GM12878 (cell line): ENCODE results near the gene SATB2. TPM values are rescaled to one million over a fixed set of nuclear protein-coding genes. Genes with fewer than 3 reads are reported as not detected.

Source experiments
- ATAC-seq: fragments of 200-7000 bp; cut with Tn5 transposase; 3 replicates; pipeline ENCODE4 v1.9.1; 2020; ENCODE audit warnings: mild to moderate bottlenecking, moderate library complexity
- BruUV-seq: library from RNA; stranded (reverse); fragments of 400-500 nt; replicated peaks from 2 replicates; lab custom pipeline; 2021; lab: Mats Ljungman, UMichigan
- CTCF ChIA-PET: fragments of 300-600 bp; sonication (Branson Sonifier 250); formaldehyde crosslinking; extraction: SDS; loops from one replicate; lab custom pipeline; 2021; ENCODE audit warnings: inconsistent platforms; lab: Yijun Ruan, JAX
- POLR2A ChIA-PET: fragments of 350-600 bp; formaldehyde crosslinking; extraction: SDS; loops from one replicate; lab custom pipeline; 2021; ENCODE audit warnings: inconsistent platforms; lab: Charles Lee
- RAD21 ChIA-PET: fragments of 300-600 bp; sonication (Branson Sonifier 250); formaldehyde crosslinking; loops from one replicate; lab custom pipeline; 2023; ENCODE audit warnings: antibody characterized with exemption; ENCODE audit not compliant: unreplicated experiment; lab: Charles Lee
- SMC1A ChIA-PET: fragments of 300-600 bp; sonication (Branson Sonifier 250); formaldehyde crosslinking; loops from one replicate; lab custom pipeline; 2023; ENCODE audit not compliant: unreplicated experiment, uncharacterized antibody; lab: Charles Lee
- DNase-seq: peaks from one replicate; pipeline ENCODE4 v3.0.0-alpha.2; 2011; ENCODE audit warnings: low read depth, low spot score
- FAIRE-seq: peaks from 3 replicates; lab custom pipeline; 2011; peaks lifted over from hg19 to GRCh38; lab: Jason Lieb, UNC
- H2AFZ ChIP-seq: 2 replicates; pipeline ENCODE4 v1.6.0; 2011; ENCODE audit warnings: low read depth, low read length, control low read depth; ENCODE audit not compliant: control insufficient read depth
- H3K27ac ChIP-seq: 2 replicates; pipeline ENCODE4 v1.5.1; 2011; ENCODE audit warnings: control low read depth; ENCODE audit not compliant: control insufficient read depth, insufficient read depth
- H3K27me3 ChIP-seq, 2 experiments: replicated peaks in 1 of 2; 2 replicates each; pipeline versions ENCODE4 v1.6.0 to v1.6.1; 2011; ENCODE audit warnings: low read length in 1 of 2; ENCODE audit not compliant: control insufficient read depth in 2 of 2, insufficient read depth in 2 of 2
- H3K36me3 ChIP-seq, 2 experiments: 2 replicates each; pipeline ENCODE4 v1.5.1; 2011; ENCODE audit warnings: low read length in 1 of 2; ENCODE audit not compliant: control insufficient read depth in 2 of 2, insufficient read depth in 2 of 2
- H3K4me1 ChIP-seq: 2 replicates; pipeline ENCODE4 v1.6.1; 2011; ENCODE audit warnings: mild to moderate bottlenecking, low read length, moderate library complexity, mixed read lengths; ENCODE audit not compliant: control insufficient read depth, insufficient read depth
- H3K4me2 ChIP-seq: 2 replicates; pipeline ENCODE4 v1.6.0; 2011; ENCODE audit warnings: control low read depth; ENCODE audit not compliant: control insufficient read depth, insufficient read depth
- H3K4me3 ChIP-seq: fragments of 200-600 bp; sonication (generic); 2 replicates; pipeline ENCODE4 v1.5.1; 2016
- H3K79me2 ChIP-seq: 2 replicates; pipeline ENCODE4 v1.6.0; 2011; ENCODE audit warnings: low read length; ENCODE audit not compliant: control insufficient read depth, insufficient read depth
- H3K9ac ChIP-seq: 2 replicates; pipeline ENCODE4 v1.8.0; 2011; ENCODE audit warnings: low read length, control low read depth, mixed read lengths; ENCODE audit not compliant: control insufficient read depth, insufficient read depth
- H3K9me3 ChIP-seq: replicated peaks from 3 replicates; pipeline ENCODE4 v1.5.1; 2011; ENCODE audit warnings: mild to moderate bottlenecking, low read length; ENCODE audit not compliant: control insufficient read depth, insufficient read depth
- H4K20me1 ChIP-seq: 2 replicates; pipeline ENCODE4 v1.6.0; 2011; ENCODE audit not compliant: control insufficient read depth, insufficient read depth
- CEBPB ChIP-seq, 2 experiments: fragments of 150-350 bp in 1 of 2; IDR thresholded peaks; 2 replicates each; pipeline ENCODE4 v1.6.1; 2012 to 2014; ENCODE audit warnings: low read depth in 2 of 2, low read length in 2 of 2, borderline replicate concordance in 1 of 2, inconsistent platforms in 1 of 2
- IKZF1 ChIP-seq: fragments of 450-650 bp; conservative IDR thresholded peaks from 2 replicates; pipeline ENCODE4 v1.6.1; 2017; ENCODE audit warnings: antibody characterized with exemption, mild to moderate bottlenecking
- IRF4 ChIP-seq: IDR thresholded peaks from 2 replicates; pipeline ENCODE4 v1.6.1; 2011; ENCODE audit warnings: low read depth, low read length
- KAT2A ChIP-seq: conservative IDR thresholded peaks from 2 replicates; pipeline ENCODE4 v1.6.1; 2011; ENCODE audit warnings: low read depth, low read length; ENCODE audit not compliant: control insufficient read depth
- NFIC ChIP-seq: IDR thresholded peaks from 2 replicates; pipeline ENCODE4 v1.6.1; 2012; ENCODE audit warnings: low read depth, mild to moderate bottlenecking, inconsistent platforms, low read length, moderate library complexity
- NFXL1 ChIP-seq: fragments of 450-650 bp; IDR thresholded peaks from 2 replicates; pipeline ENCODE4 v1.6.1; 2017; ENCODE audit warnings: antibody characterized with exemption, mild to moderate bottlenecking, borderline replicate concordance
- RAD21 ChIP-seq: IDR thresholded peaks from 2 replicates; pipeline ENCODE4 v1.6.1; 2011; ENCODE audit warnings: mild to moderate bottlenecking, low read depth, low read length, moderate library complexity; ENCODE audit not compliant: insufficient read depth
- SMAD1 ChIP-seq: fragments of 450-650 bp; IDR thresholded peaks from 2 replicates; pipeline ENCODE4 v1.6.1; 2018; ENCODE audit warnings: mild to moderate bottlenecking, low read depth; ENCODE audit not compliant: partially characterized antibody
- ZNF217 ChIP-seq: fragments of 450-650 bp; IDR thresholded peaks from 2 replicates; pipeline ENCODE4 v1.6.1; 2017; ENCODE audit warnings: antibody characterized with exemption, mild to moderate bottlenecking
- ZSCAN29 ChIP-seq: fragments of 450-650 bp; IDR thresholded peaks from 2 replicates; pipeline ENCODE4 v1.6.1; 2017; ENCODE audit warnings: mild to moderate bottlenecking, moderate library complexity
- in situ Hi-C: fragments of 300-500 bp; cut with MboI; formaldehyde crosslinking; loops from 9 replicates; pipeline ENCODE4 v1.14.3; 2018; ENCODE audit warnings: mixed read lengths
- intact Hi-C: fragments of 100-400 bp; cut with micrococcal nuclease; formaldehyde crosslinking; loops from one replicate; pipeline ENCODE4 v1.14.2; 2022; ENCODE audit not compliant: unreplicated experiment
- polyA plus RNA-seq, 11 experiments: library from polyadenylated mRNA; depleted of rRNA in 4 of 11; unstranded in 6 of 11; stranded (reverse) in 5 of 11; fragments of >200 nt; fragmentation: Nextera tagmentation in 4 of 11; fragmentation: Illumina TruSeq in 1 of 11; extraction: Ambion mirVana in 4 of 11; extraction: Trizol in 1 of 11; gene quantifications; 1 replicate in 1 of 11; 2 replicates in 10 of 11; pipeline versions ENCODE4 v1.2.1 to v1.2.3, GENCODE V29; 2011 to 2016; ENCODE audit warnings: inconsistent platforms in 2 of 11, missing spikeins in 2 of 11, low read depth in 1 of 11
- total RNA-seq, 4 experiments: library from RNA; depleted of rRNA in 3 of 4; stranded (reverse); fragments of >200 nt in 3 of 4; fragmentation: Illumina TruSeq in 1 of 4; extraction: Trizol in 1 of 4; gene quantifications; 2 replicates each; pipeline versions ENCODE4 v1.2.1 to v1.2.3, GENCODE V29; 2013 to 2021
- TF ChIP-seq, protein P1 (sequence below): fragments of 450-650 bp; formaldehyde crosslinking; IDR thresholded peaks from 2 replicates; pipeline ENCODE4 v1.4.0; 2020; ENCODE audit warnings: mild to moderate bottlenecking, moderate library complexity
- TF ChIP-seq, protein P2 (sequence below): fragments of 450-650 bp; IDR thresholded peaks from 2 replicates; pipeline ENCODE4 v1.6.1; 2018; ENCODE audit warnings: mild to moderate bottlenecking, low read depth, moderate library complexity; ENCODE audit not compliant: partially characterized antibody

SATB2 gene
- total and polyA plus RNA-seq, 10 of the 15 experiments (the other 5 are each of a cell fraction or from before 2014, with no cell fraction given) = 0.03 to 0.56 (median 0.08) TPM; not detected in 3

DNA sequence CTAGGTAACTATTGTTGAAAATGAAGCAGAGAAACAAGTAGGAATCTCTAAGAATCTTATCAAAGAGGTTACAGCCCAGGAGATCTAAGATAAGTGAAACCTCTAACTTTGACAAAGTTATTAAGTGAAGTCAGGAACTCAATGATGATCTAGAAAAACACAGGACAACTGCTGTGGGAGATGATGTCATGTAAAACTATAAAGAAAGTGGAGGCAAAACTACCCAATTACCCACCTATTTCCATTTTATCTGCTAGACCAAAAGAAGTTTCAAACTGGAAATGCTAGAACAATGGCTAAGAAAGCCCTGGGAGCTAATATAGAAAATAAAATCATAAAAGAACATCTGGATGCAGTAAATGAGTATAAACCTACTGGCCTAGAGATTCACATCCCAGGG, 50.3 kb downstream of the SATB2 start:
- Histone ChIP-seq H3K27me3 (no peaks in the 10 kb centered on the region), H3K4me1 (no peaks in the 10 kb centered on the region), H3K9me3 (no peaks in the 10 kb centered on the region), H2AFZ (no peak overlapping the region), H3K4me3 (no peak overlapping the region), H3K9ac (no peak overlapping the region), H3K4me2 (no peak overlapping the region), H3K27ac (no peak overlapping the region), H4K20me1 (no peaks in the 10 kb centered on the region), H3K36me3 (no peaks in the 10 kb centered on the region), H3K79me2 (no peaks in the 10 kb centered on the region)
- POLR2A ChIA-PET = no interaction called here
- no TSS peak for BruUV-seq
- intact Hi-C loops = no loop called here
- no peak for FAIRE-seq
- ATAC-seq = no peak
- in situ Hi-C loops = no loop called here
- CTCF ChIA-PET = no interaction called here
- TF ChIP-seq KAT2A (no peak), ZSCAN29 (no peak), SMAD1 (no peak), ZNF217 (no peak), CEBPB (IDR thresholded peaks at IDR 0.05; ENCODE audit: borderline replicate concordance in 1 of 2, low read depth in 2 of 2, low read length in 2 of 2) (no peak), NFIC (no peak), IRF4 (no peak), IKZF1 (no peak), NFXL1 (no peak), RAD21 (no peak)
- TF ChIP-seq, protein P1, sequence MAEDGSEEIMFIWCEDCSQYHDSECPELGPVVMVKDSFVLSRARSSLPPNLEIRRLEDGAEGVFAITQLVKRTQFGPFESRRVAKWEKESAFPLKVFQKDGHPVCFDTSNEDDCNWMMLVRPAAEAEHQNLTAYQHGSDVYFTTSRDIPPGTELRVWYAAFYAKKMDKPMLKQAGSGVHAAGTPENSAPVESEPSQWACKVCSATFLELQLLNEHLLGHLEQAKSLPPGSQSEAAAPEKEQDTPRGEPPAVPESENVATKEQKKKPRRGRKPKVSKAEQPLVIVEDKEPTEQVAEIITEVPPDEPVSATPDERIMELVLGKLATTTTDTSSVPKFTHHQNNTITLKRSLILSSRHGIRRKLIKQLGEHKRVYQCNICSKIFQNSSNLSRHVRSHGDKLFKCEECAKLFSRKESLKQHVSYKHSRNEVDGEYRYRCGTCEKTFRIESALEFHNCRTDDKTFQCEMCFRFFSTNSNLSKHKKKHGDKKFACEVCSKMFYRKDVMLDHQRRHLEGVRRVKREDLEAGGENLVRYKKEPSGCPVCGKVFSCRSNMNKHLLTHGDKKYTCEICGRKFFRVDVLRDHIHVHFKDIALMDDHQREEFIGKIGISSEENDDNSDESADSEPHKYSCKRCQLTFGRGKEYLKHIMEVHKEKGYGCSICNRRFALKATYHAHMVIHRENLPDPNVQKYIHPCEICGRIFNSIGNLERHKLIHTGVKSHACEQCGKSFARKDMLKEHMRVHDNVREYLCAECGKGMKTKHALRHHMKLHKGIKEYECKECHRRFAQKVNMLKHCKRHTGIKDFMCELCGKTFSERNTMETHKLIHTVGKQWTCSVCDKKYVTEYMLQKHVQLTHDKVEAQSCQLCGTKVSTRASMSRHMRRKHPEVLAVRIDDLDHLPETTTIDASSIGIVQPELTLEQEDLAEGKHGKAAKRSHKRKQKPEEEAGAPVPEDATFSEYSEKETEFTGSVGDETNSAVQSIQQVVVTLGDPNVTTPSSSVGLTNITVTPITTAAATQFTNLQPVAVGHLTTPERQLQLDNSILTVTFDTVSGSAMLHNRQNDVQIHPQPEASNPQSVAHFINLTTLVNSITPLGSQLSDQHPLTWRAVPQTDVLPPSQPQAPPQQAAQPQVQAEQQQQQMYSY (CRISPR knock-in tag) = no peak
- TF ChIP-seq, protein P2, sequence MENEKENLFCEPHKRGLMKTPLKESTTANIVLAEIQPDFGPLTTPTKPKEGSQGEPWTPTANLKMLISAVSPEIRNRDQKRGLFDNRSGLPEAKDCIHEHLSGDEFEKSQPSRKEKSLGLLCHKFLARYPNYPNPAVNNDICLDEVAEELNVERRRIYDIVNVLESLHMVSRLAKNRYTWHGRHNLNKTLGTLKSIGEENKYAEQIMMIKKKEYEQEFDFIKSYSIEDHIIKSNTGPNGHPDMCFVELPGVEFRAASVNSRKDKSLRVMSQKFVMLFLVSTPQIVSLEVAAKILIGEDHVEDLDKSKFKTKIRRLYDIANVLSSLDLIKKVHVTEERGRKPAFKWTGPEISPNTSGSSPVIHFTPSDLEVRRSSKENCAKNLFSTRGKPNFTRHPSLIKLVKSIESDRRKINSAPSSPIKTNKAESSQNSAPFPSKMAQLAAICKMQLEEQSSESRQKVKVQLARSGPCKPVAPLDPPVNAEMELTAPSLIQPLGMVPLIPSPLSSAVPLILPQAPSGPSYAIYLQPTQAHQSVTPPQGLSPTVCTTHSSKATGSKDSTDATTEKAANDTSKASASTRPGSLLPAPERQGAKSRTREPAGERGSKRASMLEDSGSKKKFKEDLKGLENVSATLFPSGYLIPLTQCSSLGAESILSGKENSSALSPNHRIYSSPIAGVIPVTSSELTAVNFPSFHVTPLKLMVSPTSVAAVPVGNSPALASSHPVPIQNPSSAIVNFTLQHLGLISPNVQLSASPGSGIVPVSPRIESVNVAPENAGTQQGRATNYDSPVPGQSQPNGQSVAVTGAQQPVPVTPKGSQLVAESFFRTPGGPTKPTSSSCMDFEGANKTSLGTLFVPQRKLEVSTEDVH = no peak
- no peak for DNase-seq
- RAD21 ChIA-PET = no interaction called here
- SMC1A ChIA-PET = no interaction called here
